GM12892 (cell line): Measurements from ENCODE around the gene FYB2.

ENCODE experiments used
- POLR2A ChIP-seq: IDR thresholded peaks from 2 replicates; pipeline ENCODE4 v1.6.1; 2011; ENCODE audit warnings: low read depth, low read length, control low read depth
- POLR2AphosphoS5 ChIP-seq: IDR thresholded peaks from 2 replicates; pipeline ENCODE4 v1.6.1; 2011; ENCODE audit warnings: low read depth, low read length, control low read depth

DNA sequence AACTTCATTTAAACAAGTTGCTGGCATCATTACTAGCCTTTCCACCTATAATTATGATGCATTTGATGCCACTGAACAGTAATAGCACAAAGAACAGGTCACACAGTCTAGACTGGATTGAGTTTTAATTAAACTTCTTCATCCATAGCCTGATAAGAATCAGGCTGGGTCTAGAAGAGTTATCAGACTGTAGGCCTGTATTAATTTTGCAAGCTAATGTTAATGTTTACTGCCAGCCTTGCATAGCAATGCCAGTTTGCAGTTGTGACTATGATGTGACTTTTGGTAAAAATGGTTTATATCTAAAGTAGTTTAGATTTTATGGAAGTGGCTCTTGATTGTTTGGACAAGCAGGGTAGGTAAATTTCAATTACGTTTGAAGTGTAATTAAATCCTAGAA is 106.1 kb downstream of the FYB2 start:
- TF ChIP-seq POLR2A (no peak), POLR2AphosphoS5 (no peak)
